Measurements from ENCODE around the gene ECT2.

DNA sequence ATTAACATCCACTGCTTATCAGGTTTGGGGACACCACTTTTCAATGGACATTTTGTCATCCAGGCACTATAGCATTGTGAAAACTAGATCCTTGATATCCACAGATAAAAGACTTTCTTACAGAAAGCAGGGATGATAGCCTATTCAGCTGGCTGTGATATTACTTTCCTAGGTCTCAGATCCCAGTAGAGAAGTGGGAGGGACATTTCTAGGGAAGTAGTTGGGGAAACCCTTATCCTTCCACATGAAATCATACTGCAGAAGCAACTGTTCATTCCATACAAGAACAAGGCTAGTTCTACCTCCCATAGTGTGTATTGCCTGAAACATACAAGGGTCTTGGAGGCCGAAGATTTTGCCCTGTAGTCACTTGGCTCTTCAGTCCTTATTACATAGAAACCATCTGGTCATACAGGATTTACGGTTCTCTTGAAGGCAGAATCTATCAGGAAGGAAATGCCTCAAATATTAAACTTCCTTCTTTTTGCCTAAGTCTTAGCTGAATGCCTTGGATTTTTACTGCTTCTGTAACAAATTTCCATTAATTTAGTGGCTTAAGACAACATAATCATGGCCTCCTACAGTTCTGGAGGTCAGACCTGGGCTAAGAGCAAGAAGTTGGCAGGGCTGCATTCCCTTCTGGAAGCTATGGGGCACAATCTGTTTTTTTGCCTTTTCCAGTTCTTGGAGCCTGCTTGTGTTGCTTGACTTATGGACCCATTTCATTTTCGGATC is 119.4 kb downstream of the ECT2 start:
- TF ChIP-seq CTCF (conservative IDR thresholded peaks at IDR 0.05; ENCODE audit: low read depth, low read length) (no peak), EZH2phosphoT487 (IDR thresholded peaks at IDR 0.05; ENCODE audit: borderline replicate concordance, low read length) (no peak), EZH2 (IDR thresholded peaks at IDR 0.05; ENCODE audit: low read length, unreplicated experiment) (no peak)

All from PC-3 (cell line).